Stimulated activated CD4-positive, alpha-beta T cell treated with anti-CD3 and anti-CD28 coated beads, Interleukin-15, amount 100 ng/mL, for 48 hours (primary cell): ENCODE data around the gene PSME3.
"Not testable (repeated sequence)": the region's sequence is repeated elsewhere in the genome, so short reads cannot be mapped to it uniquely, and the experiment has no call there.

Experiments
- DNase-seq, 2 donors: peaks; one replicate each; pipeline ENCODE4 v3.0.0-alpha.2; 2020; ENCODE audit warnings: low read depth in 2 of 2

The PSME3 gene

GRCh38 chr17:42850954-42851353 lies 17.8 kb downstream of the PSME3 start, which contains the start of gene AOC3:
AOC3 (plus strand) TSS chr17:42851199; CDS start chr17:42851344, 145 bp downstream.
- DNase-seq = no peak

DNA sequence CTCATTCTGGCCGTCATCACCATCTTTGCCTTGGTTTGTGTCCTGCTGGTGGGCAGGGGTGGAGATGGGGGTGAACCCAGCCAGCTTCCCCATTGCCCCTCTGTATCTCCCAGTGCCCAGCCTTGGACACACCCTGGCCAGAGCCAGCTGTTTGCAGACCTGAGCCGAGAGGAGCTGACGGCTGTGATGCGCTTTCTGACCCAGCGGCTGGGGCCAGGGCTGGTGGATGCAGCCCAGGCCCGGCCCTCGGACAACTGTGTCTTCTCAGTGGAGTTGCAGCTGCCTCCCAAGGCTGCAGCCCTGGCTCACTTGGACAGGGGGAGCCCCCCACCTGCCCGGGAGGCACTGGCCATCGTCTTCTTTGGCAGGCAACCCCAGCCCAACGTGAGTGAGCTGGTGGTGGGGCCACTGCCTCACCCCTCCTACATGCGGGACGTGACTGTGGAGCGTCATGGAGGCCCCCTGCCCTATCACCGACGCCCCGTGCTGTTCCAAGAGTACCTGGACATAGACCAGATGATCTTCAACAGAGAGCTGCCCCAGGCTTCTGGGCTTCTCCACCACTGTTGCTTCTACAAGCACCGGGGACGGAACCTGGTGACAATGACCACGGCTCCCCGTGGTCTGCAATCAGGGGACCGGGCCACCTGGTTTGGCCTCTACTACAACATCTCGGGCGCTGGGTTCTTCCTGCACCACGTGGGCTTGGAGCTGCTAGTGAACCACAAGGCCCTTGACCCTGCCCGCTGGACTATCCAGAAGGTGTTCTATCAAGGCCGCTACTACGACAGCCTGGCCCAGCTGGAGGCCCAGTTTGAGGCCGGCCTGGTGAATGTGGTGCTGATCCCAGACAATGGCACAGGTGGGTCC lies 18.4 kb downstream of the PSME3 start:
- not testable (repeated sequence) for DNase-seq

DNA sequence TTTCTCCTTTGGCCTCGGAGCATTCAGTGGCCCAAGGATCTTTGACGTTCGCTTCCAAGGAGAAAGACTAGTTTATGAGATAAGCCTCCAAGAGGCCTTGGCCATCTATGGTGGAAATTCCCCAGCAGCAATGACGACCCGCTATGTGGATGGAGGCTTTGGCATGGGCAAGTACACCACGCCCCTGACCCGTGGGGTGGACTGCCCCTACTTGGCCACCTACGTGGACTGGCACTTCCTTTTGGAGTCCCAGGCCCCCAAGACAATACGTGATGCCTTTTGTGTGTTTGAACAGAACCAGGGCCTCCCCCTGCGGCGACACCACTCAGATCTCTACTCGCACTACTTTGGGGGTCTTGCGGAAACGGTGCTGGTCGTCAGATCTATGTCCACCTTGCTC lies 19.2 kb downstream of the PSME3 start:
- no peak for DNase-seq

GRCh38 chr17:42853004-42853403 lies 19.8 kb downstream of the PSME3 start:
- no peak for DNase-seq

DNA sequence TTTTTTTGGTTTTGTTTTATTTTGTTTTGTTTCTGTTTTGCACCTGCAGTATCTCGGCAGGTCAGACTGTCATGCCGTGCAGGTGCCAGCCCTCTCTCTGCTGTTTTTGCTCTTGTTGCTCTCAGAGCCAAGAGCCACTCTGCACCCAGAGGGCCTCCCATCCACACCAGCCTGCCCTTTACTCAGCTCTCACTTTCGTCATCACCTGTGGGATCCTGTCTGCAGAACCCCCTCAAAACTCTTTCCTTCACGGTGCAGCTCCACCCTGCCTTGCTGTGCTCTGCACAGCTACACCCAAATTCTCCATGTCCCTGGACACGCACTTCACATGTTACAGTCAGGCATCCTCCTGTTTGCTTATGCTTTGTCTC lies 20.4 kb downstream of the PSME3 start:
- no peak for DNase-seq

- DNase-seq = no peak
Measured at GRCh38 chr17:42853968-42854790, 21.0 kb downstream of the PSME3 start.

GRCh38 chr17:42855048-42855596 lies 21.9 kb downstream of the PSME3 start:
- DNase-seq = no peak

DNA sequence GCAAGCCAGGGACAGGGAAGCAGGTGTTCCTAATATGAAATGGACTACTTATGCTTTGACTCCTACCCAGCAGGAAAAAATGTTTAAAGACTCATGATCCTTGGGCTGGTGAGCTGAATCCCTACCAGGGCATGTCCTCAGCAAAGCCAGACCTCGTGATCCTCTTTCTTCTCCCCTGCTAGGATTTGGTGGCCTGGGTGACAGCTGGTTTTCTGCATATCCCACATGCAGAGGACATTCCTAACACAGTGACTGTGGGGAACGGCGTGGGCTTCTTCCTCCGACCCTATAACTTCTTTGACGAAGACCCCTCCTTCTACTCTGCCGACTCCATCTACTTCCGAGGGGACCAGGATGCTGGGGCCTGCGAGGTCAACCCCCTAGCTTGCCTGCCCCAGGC lies 22.9 kb downstream of the PSME3 start:
- not testable (repeated sequence) for DNase-seq

GRCh38 chr17:42856516-42856915 lies 23.3 kb downstream of the PSME3 start:
- DNase-seq = not testable (repeated sequence)

DNA sequence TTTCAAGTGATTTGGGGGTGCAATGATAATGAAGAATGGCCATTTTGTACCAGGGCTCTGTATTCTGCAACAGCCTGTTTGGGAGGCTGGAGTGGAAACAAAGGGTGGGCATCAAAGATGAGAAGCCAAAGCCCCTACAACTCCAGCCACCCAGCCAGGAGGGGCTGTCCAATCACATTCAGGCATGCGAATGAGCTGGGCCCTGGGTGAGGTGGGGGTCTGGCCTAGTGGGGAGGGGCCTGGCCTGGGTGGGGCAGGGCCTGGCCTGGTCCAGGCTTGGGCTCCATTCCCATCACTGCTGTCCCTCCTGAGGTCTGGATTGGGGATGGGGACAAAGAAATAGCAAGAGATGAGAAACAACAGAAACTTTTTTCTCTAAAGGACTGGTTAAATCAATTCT lies 24.2 kb downstream of the PSME3 start:
- DNase-seq = no peak

- no peak for DNase-seq
Measured at GRCh38 chr17:42865638-42866094, 32.5 kb downstream of the PSME3 start.

DNA sequence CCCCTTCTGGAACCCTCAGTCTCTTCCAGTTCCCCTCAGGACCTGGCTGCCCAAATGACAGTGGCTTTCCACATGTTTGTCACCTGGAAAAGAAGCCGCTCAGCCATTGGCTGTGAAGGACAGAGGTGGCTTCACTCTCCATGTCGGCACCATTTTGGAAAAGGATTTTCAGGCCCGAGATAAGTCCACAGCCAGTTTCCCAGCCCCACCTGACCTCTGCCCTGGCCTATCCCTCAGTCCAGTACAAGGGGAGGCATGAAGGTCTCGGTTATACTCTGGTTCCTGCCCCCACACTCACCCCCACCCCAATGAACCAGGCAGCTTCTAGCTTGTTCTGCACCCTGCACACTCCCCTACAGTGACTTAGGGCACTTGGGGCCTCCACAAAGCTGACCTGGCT lies 33.0 kb downstream of the PSME3 start:
- DNase-seq = no peak

GRCh38 chr17:42866631-42867575 lies 33.7 kb downstream of the PSME3 start:
- no peak for DNase-seq

DNA sequence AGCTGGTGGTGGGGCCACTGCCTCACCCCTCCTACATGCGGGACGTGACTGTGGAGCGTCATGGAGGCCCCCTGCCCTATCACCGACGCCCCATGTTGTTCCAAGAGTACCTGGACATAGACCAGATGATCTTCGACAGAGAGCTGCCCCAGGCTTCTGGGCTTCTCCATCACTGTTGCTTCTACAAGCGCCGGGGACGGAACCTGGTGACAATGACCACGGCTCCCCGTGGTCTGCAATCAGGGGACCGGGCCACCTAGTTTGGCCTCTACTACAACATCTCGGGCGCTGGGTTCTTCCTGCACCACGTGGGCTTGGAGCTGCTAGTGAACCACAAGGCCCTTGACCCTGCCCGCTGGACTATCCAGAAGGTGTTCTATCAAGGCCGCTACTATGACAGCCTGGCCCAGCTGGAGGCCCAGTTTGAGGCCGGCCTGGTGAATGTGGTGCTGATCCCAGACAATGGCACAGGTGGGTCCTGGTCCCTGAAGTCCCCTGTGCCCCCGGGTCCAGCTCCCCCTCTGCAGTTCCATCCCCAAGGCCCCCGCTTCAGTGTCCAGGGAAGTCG lies 34.6 kb downstream of the PSME3 start:
- DNase-seq = not testable (repeated sequence)

GRCh38 chr17:42868338-42868737 lies 35.1 kb downstream of the PSME3 start:
- no peak for DNase-seq

GRCh38 chr17:42871647-42872046 lies 38.5 kb downstream of the PSME3 start:
- DNase-seq = no peak

- no peak for DNase-seq
Measured at GRCh38 chr17:42872251-42872965, 39.2 kb downstream of the PSME3 start.

DNA sequence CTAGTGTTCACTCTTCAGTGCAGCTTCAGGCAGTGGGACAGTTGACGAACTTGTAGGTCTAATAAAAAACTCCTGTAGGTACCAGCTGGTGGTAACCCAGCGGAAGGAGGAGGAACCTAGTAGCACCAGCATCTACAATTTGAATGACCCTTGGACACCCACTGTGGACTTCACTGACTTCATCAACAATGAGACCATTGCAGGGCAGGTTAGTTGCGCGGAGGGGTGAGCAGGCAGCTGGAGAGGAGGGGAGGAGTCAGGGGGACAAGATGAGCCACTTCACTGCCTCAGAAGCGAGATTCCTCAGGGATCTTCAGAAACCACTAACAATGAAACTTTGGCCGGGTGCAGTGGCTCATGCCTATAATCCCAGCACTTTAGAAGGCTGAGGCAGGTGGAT lies 40.1 kb downstream of the PSME3 start:
- DNase-seq = no peak

DNA sequence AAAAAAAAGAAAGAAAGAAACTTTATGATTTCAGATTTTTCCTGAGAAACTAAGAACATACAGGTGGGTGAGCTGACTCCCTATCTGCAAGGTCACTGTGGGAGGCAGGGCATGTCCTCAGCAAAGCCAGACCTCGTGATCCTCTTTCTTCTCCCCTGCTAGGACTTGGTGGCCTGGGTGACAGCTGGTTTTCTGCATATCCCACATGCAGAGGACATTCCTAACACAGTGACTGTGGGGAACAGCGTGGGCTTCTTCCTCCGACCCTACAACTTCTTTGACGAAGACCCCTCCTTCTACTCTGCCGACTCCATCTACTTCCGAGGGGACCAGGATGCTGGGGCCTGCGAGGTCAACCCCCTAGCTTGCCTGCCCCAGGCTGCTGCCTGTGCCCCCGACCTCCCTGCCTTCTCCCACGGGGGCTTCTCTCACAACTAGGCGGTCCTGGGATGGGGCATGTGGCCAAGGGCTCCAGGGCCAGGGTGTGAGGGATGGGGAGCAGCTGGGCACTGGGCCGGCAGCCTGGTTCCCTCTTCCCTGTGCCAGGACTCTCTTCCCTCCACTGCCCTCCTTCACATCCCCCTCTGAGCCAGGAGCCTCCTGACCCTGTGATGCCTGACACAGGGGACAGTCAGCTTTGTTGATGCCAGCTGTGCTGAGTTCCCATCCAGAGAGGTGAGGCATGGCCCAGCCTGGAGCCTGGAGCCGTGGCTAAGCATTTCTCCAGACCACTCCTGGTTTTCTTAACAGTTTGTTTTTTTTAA lies 40.9 kb downstream of the PSME3 start:
- DNase-seq = not testable (repeated sequence)
